Measurements from ENCODE around the gene ZNF587.
"Not testable (repeated sequence)": the region's sequence is repeated elsewhere in the genome, so short reads cannot be mapped to it uniquely, and the experiment has no call there.

ZNF587 gene

GRCh38 chr19:57823608-57824007 lies 26.1 kb upstream of the ZNF587 start:
- not testable (repeated sequence) for DNase-seq

GRCh38 chr19:57825511-57825910 lies 24.1 kb upstream of the ZNF587 start:
- DNase-seq, result no peak

- DNase-seq, result no peak
These were observed 20.3 kb upstream of the ZNF587 start for GRCh38 chr19:57829316-57829715.

GRCh38 chr19:57830071-57830602 lies 19.5 kb upstream of the ZNF587 start, which contains the start of gene ZNF587B:
Gene ZNF587B (plus strand): TSS chr19:57830299. CDS start chr19:57830529, 230 bp downstream.
- DNase-seq, result peak; percentile 64

GRCh38 chr19:57836991-57837390 lies 12.7 kb upstream of the ZNF587 start:
- DNase-seq, result not testable (repeated sequence)

GRCh38 chr19:57838622-57839191 lies 11.0 kb upstream of the ZNF587 start:
- DNase-seq, result not testable (repeated sequence)

GRCh38 chr19:57841122-57841763 lies 8.4 kb upstream of the ZNF587 start:
- DNase-seq, result no peak

GRCh38 chr19:57847164-57847563 lies 2.5 kb upstream of the ZNF587 start:
- DNase-seq, result not testable (repeated sequence)

GRCh38 chr19:57849162-57849665 lies 445 bp upstream of the ZNF587 start:
- DNase-seq, result not testable (repeated sequence)

GRCh38 chr19:57850553-57851017 lies 926 bp downstream of the ZNF587 start:
- peak; percentile 83 for DNase-seq

GRCh38 chr19:57851812-57852603 lies 2.3 kb downstream of the ZNF587 start:
- not testable (repeated sequence) for DNase-seq

- DNase-seq, result not testable (repeated sequence)
These were observed 4.5 kb downstream of the ZNF587 start for GRCh38 chr19:57854117-57854516.

- DNase-seq, result not testable (repeated sequence)
These were observed 12.7 kb downstream of the ZNF587 start for GRCh38 chr19:57862351-57862750.

- DNase-seq, result no peak
These were observed 18.3 kb downstream of the ZNF587 start for GRCh38 chr19:57867868-57868492.

- not testable (repeated sequence) for DNase-seq
These were observed 20.0 kb downstream of the ZNF587 start for GRCh38 chr19:57869655-57870054.

- DNase-seq, result no peak
These were observed 20.6 kb downstream of the ZNF587 start for GRCh38 chr19:57870225-57870624.

- no peak for DNase-seq
These were observed 22.8 kb downstream of the ZNF587 start for GRCh38 chr19:57872450-57872849.

GRCh38 chr19:57873883-57874799 lies 24.5 kb downstream of the ZNF587 start:
- not testable (repeated sequence) for DNase-seq

- DNase-seq, result no peak
These were observed 36.4 kb downstream of the ZNF587 start for GRCh38 chr19:57886046-57886445.

- DNase-seq, result peak; percentile 62
These were observed 37.7 kb downstream of the ZNF587 start for GRCh38 chr19:57887195-57887941.

- peak; percentile 49 for DNase-seq
These were observed 38.5 kb downstream of the ZNF587 start for GRCh38 chr19:57888107-57888559.

All from OCI-M1 (cell line).